ENCODE measurements around the gene OMA1.

DNA sequence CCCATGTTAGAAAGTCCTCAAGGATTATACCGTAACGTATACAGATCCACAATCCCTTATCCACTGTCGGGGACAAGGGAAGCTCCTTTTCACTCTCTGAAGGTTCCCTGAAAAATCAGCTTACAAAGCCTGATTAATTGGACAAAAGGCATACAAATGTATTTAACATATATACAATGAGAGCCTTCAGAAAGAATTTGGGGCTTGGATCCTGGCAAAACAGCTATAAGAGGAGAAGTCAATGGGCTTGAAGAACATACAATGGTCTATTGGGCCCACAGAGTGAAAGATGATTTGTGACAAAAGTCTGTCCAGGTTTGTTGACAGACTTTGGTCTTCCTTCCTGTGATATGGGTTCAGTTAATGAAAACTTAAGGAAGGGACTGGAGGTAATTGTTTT is 19.8 kb upstream of the OMA1 start:
- TF ChIP-seq, protein P1, sequence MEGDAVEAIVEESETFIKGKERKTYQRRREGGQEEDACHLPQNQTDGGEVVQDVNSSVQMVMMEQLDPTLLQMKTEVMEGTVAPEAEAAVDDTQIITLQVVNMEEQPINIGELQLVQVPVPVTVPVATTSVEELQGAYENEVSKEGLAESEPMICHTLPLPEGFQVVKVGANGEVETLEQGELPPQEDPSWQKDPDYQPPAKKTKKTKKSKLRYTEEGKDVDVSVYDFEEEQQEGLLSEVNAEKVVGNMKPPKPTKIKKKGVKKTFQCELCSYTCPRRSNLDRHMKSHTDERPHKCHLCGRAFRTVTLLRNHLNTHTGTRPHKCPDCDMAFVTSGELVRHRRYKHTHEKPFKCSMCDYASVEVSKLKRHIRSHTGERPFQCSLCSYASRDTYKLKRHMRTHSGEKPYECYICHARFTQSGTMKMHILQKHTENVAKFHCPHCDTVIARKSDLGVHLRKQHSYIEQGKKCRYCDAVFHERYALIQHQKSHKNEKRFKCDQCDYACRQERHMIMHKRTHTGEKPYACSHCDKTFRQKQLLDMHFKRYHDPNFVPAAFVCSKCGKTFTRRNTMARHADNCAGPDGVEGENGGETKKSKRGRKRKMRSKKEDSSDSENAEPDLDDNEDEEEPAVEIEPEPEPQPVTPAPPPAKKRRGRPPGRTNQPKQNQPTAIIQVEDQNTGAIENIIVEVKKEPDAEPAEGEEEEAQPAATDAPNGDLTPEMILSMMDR (IDR thresholded peaks at IDR 0.05 in 2 of 3, conservative IDR thresholded peaks at IDR 0.05 in 1 of 3; ENCODE audit: borderline replicate concordance in 1 of 3, insufficient read depth in 1 of 3, low read depth in 2 of 3, low read length in 2 of 3) = no peak
- TF ChIP-seq, protein P2, sequence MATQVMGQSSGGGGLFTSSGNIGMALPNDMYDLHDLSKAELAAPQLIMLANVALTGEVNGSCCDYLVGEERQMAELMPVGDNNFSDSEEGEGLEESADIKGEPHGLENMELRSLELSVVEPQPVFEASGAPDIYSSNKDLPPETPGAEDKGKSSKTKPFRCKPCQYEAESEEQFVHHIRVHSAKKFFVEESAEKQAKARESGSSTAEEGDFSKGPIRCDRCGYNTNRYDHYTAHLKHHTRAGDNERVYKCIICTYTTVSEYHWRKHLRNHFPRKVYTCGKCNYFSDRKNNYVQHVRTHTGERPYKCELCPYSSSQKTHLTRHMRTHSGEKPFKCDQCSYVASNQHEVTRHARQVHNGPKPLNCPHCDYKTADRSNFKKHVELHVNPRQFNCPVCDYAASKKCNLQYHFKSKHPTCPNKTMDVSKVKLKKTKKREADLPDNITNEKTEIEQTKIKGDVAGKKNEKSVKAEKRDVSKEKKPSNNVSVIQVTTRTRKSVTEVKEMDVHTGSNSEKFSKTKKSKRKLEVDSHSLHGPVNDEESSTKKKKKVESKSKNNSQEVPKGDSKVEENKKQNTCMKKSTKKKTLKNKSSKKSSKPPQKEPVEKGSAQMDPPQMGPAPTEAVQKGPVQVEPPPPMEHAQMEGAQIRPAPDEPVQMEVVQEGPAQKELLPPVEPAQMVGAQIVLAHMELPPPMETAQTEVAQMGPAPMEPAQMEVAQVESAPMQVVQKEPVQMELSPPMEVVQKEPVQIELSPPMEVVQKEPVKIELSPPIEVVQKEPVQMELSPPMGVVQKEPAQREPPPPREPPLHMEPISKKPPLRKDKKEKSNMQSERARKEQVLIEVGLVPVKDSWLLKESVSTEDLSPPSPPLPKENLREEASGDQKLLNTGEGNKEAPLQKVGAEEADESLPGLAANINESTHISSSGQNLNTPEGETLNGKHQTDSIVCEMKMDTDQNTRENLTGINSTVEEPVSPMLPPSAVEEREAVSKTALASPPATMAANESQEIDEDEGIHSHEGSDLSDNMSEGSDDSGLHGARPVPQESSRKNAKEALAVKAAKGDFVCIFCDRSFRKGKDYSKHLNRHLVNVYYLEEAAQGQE (IDR thresholded peaks at IDR 0.05; ENCODE audit: low read depth) = no peak
- TF ChIP-seq POLR2AphosphoS5 (IDR thresholded peaks at IDR 0.05; ENCODE audit: low read depth, low read length) (no peak), POLR2A (IDR thresholded peaks at IDR 0.05; ENCODE audit: borderline replicate concordance, extremely low read depth, insufficient read depth, insufficient read length) (no peak), EZH2 (IDR thresholded peaks at IDR 0.05) (no peak), ZFX (IDR thresholded peaks at IDR 0.05) (no peak), JUND (IDR thresholded peaks at IDR 0.05) (no peak), FOSL1 (IDR thresholded peaks at IDR 0.05; ENCODE audit: low read depth) (no peak), RAD21 (IDR thresholded peaks at IDR 0.05; ENCODE audit: low read depth) (no peak)
- TF ChIP-seq, protein P3, sequence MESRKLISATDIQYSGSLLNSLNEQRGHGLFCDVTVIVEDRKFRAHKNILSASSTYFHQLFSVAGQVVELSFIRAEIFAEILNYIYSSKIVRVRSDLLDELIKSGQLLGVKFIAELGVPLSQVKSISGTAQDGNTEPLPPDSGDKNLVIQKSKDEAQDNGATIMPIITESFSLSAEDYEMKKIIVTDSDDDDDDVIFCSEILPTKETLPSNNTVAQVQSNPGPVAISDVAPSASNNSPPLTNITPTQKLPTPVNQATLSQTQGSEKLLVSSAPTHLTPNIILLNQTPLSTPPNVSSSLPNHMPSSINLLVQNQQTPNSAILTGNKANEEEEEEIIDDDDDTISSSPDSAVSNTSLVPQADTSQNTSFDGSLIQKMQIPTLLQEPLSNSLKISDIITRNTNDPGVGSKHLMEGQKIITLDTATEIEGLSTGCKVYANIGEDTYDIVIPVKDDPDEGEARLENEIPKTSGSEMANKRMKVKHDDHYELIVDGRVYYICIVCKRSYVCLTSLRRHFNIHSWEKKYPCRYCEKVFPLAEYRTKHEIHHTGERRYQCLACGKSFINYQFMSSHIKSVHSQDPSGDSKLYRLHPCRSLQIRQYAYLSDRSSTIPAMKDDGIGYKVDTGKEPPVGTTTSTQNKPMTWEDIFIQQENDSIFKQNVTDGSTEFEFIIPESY (IDR thresholded peaks at IDR 0.05; ENCODE audit: extremely low read depth, insufficient replicate concordance, low read length) = no peak
- TF ChIP-seq, protein P4, sequence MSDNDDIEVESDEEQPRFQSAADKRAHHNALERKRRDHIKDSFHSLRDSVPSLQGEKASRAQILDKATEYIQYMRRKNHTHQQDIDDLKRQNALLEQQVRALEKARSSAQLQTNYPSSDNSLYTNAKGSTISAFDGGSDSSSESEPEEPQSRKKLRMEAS (IDR thresholded peaks at IDR 0.05) = no peak

Data from HCT116 (cell line).